PC-9 (cell line): Measurements from ENCODE around the gene FANCB. TPM values are rescaled to one million over a fixed set of nuclear protein-coding genes. Genes with fewer than 3 reads are reported as not detected.

Experiments
- BruUV-seq: library from RNA; stranded (reverse); fragments of 400-500 nt; replicated peaks from 2 replicates; lab custom pipeline; 2021; lab: Mats Ljungman, UMichigan
- CTCF ChIA-PET: fragments of 300-600 bp; sonication (Branson Sonifier 250); formaldehyde crosslinking; loops from one replicate; lab custom pipeline; 2022; ENCODE audit warnings: antibody characterized with exemption; lab: Charles Lee
- POLR2A ChIA-PET: fragments of 300-600 bp; sonication (Branson Sonifier 250); formaldehyde crosslinking; loops from one replicate; lab custom pipeline; 2022; ENCODE audit warnings: antibody characterized with exemption; ENCODE audit not compliant: unreplicated experiment; lab: Charles Lee
- DNase-seq, 2 experiments: peaks; one replicate each; pipeline versions ENCODE4 v3.0.0 to v3.0.0-alpha.2; 2015 to 2022; ENCODE audit warnings: mixed read lengths in 1 of 2
- H2AFZ ChIP-seq: fragments of 200-600 bp; sonication (generic); 2 replicates; pipeline ENCODE4 v1.8.1; 2017; ENCODE audit warnings: antibody characterized with exemption
- H3F3A ChIP-seq: fragments of 200-600 bp; sonication (generic); 2 replicates; pipeline ENCODE4 v1.8.1; 2017; ENCODE audit warnings: antibody characterized with exemption, mild to moderate bottlenecking, low read depth; ENCODE audit not compliant: insufficient read depth
- H3K27ac ChIP-seq: fragments of 200-600 bp; sonication (generic); 2 replicates; pipeline ENCODE4 v1.6.1; 2016; ENCODE audit warnings: mixed run types
- H3K27me3 ChIP-seq: fragments of 200-600 bp; sonication (generic); 2 replicates; pipeline ENCODE4 v1.6.1; 2016; ENCODE audit warnings: low read depth, mixed run types; ENCODE audit not compliant: insufficient read depth
- H3K36me3 ChIP-seq: fragments of 200-600 bp; sonication (generic); 2 replicates; pipeline ENCODE4 v1.6.1; 2016; ENCODE audit warnings: low read depth, mixed run types
- H3K4me1 ChIP-seq: fragments of 200-600 bp; sonication (generic); replicated peaks from 2 replicates; pipeline ENCODE4 v1.6.1; 2016; ENCODE audit warnings: mixed run types; ENCODE audit not compliant: insufficient read depth
- H3K4me2 ChIP-seq: fragments of 200-600 bp; sonication (generic); 2 replicates; pipeline ENCODE4 v1.6.1; 2017; ENCODE audit warnings: mixed run types
- H3K4me3 ChIP-seq: fragments of 200-600 bp; sonication (generic); 2 replicates; pipeline ENCODE4 v1.6.1; 2016; ENCODE audit warnings: mixed run types
- H3K79me2 ChIP-seq: fragments of 200-600 bp; sonication (generic); 2 replicates; pipeline ENCODE4 v1.6.1; 2017; ENCODE audit warnings: low read depth, mixed run types
- H3K9me2 ChIP-seq: fragments of 200-600 bp; sonication (generic); 2 replicates; pipeline ENCODE4 v1.8.1; 2017; ENCODE audit warnings: mild to moderate bottlenecking; ENCODE audit not compliant: insufficient read depth
- H3K9me3 ChIP-seq: fragments of 200-600 bp; sonication (generic); 2 replicates; pipeline ENCODE4 v1.8.1; 2016; ENCODE audit warnings: low read depth; ENCODE audit not compliant: insufficient read depth
- H4K20me1 ChIP-seq: fragments of 200-600 bp; sonication (generic); 2 replicates; pipeline ENCODE4 v1.8.1; 2017; ENCODE audit not compliant: insufficient read depth
- CTCF ChIP-seq: fragments of 200-600 bp; sonication (generic); conservative IDR thresholded peaks from 2 replicates; pipeline ENCODE4 v1.6.1; 2017; ENCODE audit warnings: mixed run types, antibody characterized with exemption, mild to moderate bottlenecking, moderate library complexity
- EZH2 ChIP-seq: fragments of 200-600 bp; sonication (generic); IDR thresholded peaks from 2 replicates; pipeline ENCODE4 v1.8.0; 2017; ENCODE audit warnings: antibody characterized with exemption, low read depth
- intact Hi-C: fragments of 100-400 bp; cut with micrococcal nuclease; formaldehyde crosslinking; loops from one replicate; pipeline ENCODE4 v1.10.0; 2022; ENCODE audit not compliant: unreplicated experiment
- total RNA-seq: library from RNA; stranded (reverse); gene quantifications from 2 replicates; pipeline ENCODE4 v1.2.3, GENCODE V29; 2021

The FANCB gene
- total RNA-seq, 1 experiment from 2014 or later, result 9.5 TPM

- Histone ChIP-seq H3K36me3 (no peaks in the 10 kb centered on the region), H3K9me2 (no peaks in the 10 kb centered on the region), H3K4me1 (no peaks in the 10 kb centered on the region), H3F3A (no peaks in the 10 kb centered on the region), H4K20me1 (no peaks in the 10 kb centered on the region), H3K4me2 (no peak overlapping the region), H3K79me2 (no peaks in the 10 kb centered on the region), H2AFZ (no peak overlapping the region), H3K27me3 (no peaks in the 10 kb centered on the region), H3K27ac (no peak overlapping the region), H3K9me3 (no peaks in the 10 kb centered on the region), H3K4me3 (no peak overlapping the region)
- ChIA-PET POLR2A (no interaction called here), CTCF (no interaction called here)
- TF ChIP-seq EZH2 (no peak), CTCF (no peak)
- intact Hi-C loops, result no loop called here
- DNase-seq, result no peak
- BruUV-seq, result no TSS peak
Measured at GRCh38 chrX:14802943-14803710, 69.7 kb downstream of the FANCB start.

- H3K36me3 ChIP-seq, result no peaks in the 10 kb centered on the region
- H3K27ac ChIP-seq, result no peak overlapping the region
- no peak overlapping the region for H3K4me3 ChIP-seq
- TF ChIP-seq CTCF, result no peak
- TF ChIP-seq EZH2, result no peak
- no peaks in the 10 kb centered on the region for H3K27me3 ChIP-seq
- BruUV-seq, result no TSS peak
- intact Hi-C loops, result no loop called here
- H3F3A ChIP-seq, result no peaks in the 10 kb centered on the region
- CTCF ChIA-PET, result no interaction called here
- no peaks in the 10 kb centered on the region for H4K20me1 ChIP-seq
- H2AFZ ChIP-seq, result no peak overlapping the region
- H3K9me2 ChIP-seq, result no peaks in the 10 kb centered on the region
- POLR2A ChIA-PET, result no interaction called here
- H3K9me3 ChIP-seq, result no peaks in the 10 kb centered on the region
- no peaks in the 10 kb centered on the region for H3K79me2 ChIP-seq
- no peak for DNase-seq
- no peaks in the 10 kb centered on the region for H3K4me1 ChIP-seq
- H3K4me2 ChIP-seq, result no peak overlapping the region
Measured at GRCh38 chrX:14801136-14801535, 71.7 kb downstream of the FANCB start.

- H3K4me3 ChIP-seq, result no peak overlapping the region
- no peak for TF ChIP-seq EZH2
- no peak for TF ChIP-seq CTCF
- no peak overlapping the region for H3K4me2 ChIP-seq
- no peak for DNase-seq
- H3K27ac ChIP-seq, result no peak overlapping the region
- ChIA-PET CTCF (no interaction called here), POLR2A (no interaction called here)
- no peaks in the 10 kb centered on the region for H4K20me1 ChIP-seq
- no peaks in the 10 kb centered on the region for H3K4me1 ChIP-seq
- no peaks in the 10 kb centered on the region for H3K9me2 ChIP-seq
- H3K9me3 ChIP-seq, result no peaks in the 10 kb centered on the region
- no TSS peak for BruUV-seq
- intact Hi-C loops, result no loop called here
- H3F3A ChIP-seq, result no peaks in the 10 kb centered on the region
- no peaks in the 10 kb centered on the region for H3K36me3 ChIP-seq
- H2AFZ ChIP-seq, result no peak overlapping the region
- no peaks in the 10 kb centered on the region for H3K27me3 ChIP-seq
- no peaks in the 10 kb centered on the region for H3K79me2 ChIP-seq
Measured at GRCh38 chrX:14798805-14799397, 74.0 kb downstream of the FANCB start.

Other genes with a start within 250 kb of the FANCB start
- 15.8 and 19.4 TPM in 2 replicates for gene MOSPD2, start 352 bp upstream of the FANCB start, total RNA-seq